Breast epithelium (tissue), 4 donors: ENCODE results near the gene PNMA8A. TPM values are rescaled to one million over a fixed set of nuclear protein-coding genes. Genes with fewer than 3 reads are reported as not detected.
A peak's percentile ranks its signal among the peaks of the same experiment; 100 is the strongest.

ENCODE experiments used
- DNase-seq, 2 donors: peaks; one replicate each; pipeline ENCODE4 v3.0.0-alpha.2; 2019; ENCODE audit warnings: low spot score in 2 of 2
- H3K27ac ChIP-seq, 2 donors: fragments of 200-600 bp; sonication (generic) in 1 of 2; one replicate each; pipeline ENCODE4 v1.5.1; 2016 to 2019; ENCODE audit warnings: mild to moderate bottlenecking in 1 of 2
- H3K27me3 ChIP-seq, 2 donors: fragments of 200-600 bp; sonication (generic) in 1 of 2; one replicate each; pipeline versions ENCODE4 v1.5.1 to v1.6.0; 2017 to 2019; ENCODE audit warnings: control low read depth in 1 of 2, mild to moderate bottlenecking in 1 of 2
- H3K36me3 ChIP-seq: fragments of 200-600 bp; one replicate; pipeline ENCODE4 v1.5.1; 2019
- H3K4me1 ChIP-seq, 2 donors: fragments of 200-600 bp; sonication (generic); one replicate each; pipeline ENCODE4 v1.5.1; 2016 to 2019; ENCODE audit warnings: control low read depth in 1 of 2
- H3K4me3 ChIP-seq, 3 donors: fragments of 200-600 bp; sonication (generic); 1 replicate in 2 of 3; 2 replicates in 1 of 3; pipeline ENCODE4 v1.5.1; 2016 to 2019; ENCODE audit warnings: mild to moderate bottlenecking in 3 of 3, moderate library complexity in 2 of 3
- H3K9me3 ChIP-seq, 2 donors: fragments of 200-600 bp; sonication (generic) in 1 of 2; one replicate each; pipeline ENCODE4 v1.5.1; 2016 to 2019; ENCODE audit warnings: control low read depth in 1 of 2
- CTCF ChIP-seq, 3 donors: fragments of 450-650 bp; IDR thresholded peaks; one replicate each; pipeline ENCODE4 v1.5.1; 2016 to 2017; ENCODE audit warnings: antibody characterized with exemption in 3 of 3, mild to moderate bottlenecking in 3 of 3, moderate library complexity in 3 of 3
- POLR2A ChIP-seq: fragments of 450-650 bp; IDR thresholded peaks from one replicate; pipeline ENCODE4 v1.6.1; 2016; ENCODE audit warnings: antibody characterized with exemption, mild to moderate bottlenecking, moderate library complexity
- POLR2AphosphoS5 ChIP-seq, 3 donors: sonication (generic); formaldehyde crosslinking; IDR thresholded peaks; one replicate each; pipeline ENCODE4 v1.6.1; 2017; ENCODE audit warnings: antibody characterized with exemption in 3 of 3
- intact Hi-C: fragments of 100-400 bp; cut with DNase I; formaldehyde crosslinking; loops from one replicate; pipeline ENCODE4 v1.15.1; 2023; ENCODE audit warnings: low total_unique reads
- total RNA-seq, 3 donors: library from RNA; depleted of rRNA; stranded (reverse); fragments of >200 nt; gene quantifications; one replicate each; pipeline ENCODE4 v1.1.0, GENCODE V29; 2016

The PNMA8A gene
- total RNA-seq, 3 donors from 2014 or later: 0.80 to 8.8 (median 2.3) TPM

GRCh38 chr19:46490774-46491173 is 19.4 kb upstream of the PNMA8A start:
- H3K4me3 ChIP-seq: no peak overlapping the region
- H3K27ac ChIP-seq: no peak overlapping the region
- H3K36me3 ChIP-seq: no peaks in the 10 kb centered on the region
- H3K27me3 ChIP-seq: peaks cover 0 to 3% of the 10 kb centered on the region in 2 donors
- no peak for TF ChIP-seq CTCF (IDR thresholded peaks at IDR 0.05)
- intact Hi-C loops: loop anchor here (5.0 kb wide), 1 partner anchor 447 kb away; no protein-coding TSS in a partner anchor
- no peak for DNase-seq
- peaks cover 7 to 10% of the 10 kb centered on the region in 2 donors for H3K4me1 ChIP-seq
- no peaks in the 10 kb centered on the region for H3K9me3 ChIP-seq

- intact Hi-C loops: loop anchor here (5.0 kb wide), 1 partner anchor 448 kb away; no protein-coding TSS in a partner anchor
Observed at GRCh38 chr19:46489445-46490272, 18.3 kb upstream of the PNMA8A start.

GRCh38 chr19:46488551-46488950 is 17.2 kb upstream of the PNMA8A start:
- no peaks in the 10 kb centered on the region for H3K36me3 ChIP-seq
- no peak for TF ChIP-seq CTCF (IDR thresholded peaks at IDR 0.05)
- no peak for TF ChIP-seq POLR2A
- TF ChIP-seq POLR2AphosphoS5 (IDR thresholded peaks at IDR 0.05): no peak
- no peak overlapping the region for H3K4me3 ChIP-seq
- peaks cover 0 to 3% of the 10 kb centered on the region in 2 donors for H3K27me3 ChIP-seq
- DNase-seq: no peak
- no peaks in the 10 kb centered on the region for H3K9me3 ChIP-seq
- H3K27ac ChIP-seq: no peak overlapping the region
- H3K4me1 ChIP-seq: peaks cover 7 to 10% of the 10 kb centered on the region in 2 donors
- intact Hi-C loops: no loop called here

More at GRCh38 chr19:46489445-46490272, 18.3 kb upstream of the PNMA8A start:
- no peak for DNase-seq
- peaks cover 7 to 10% of the 10 kb centered on the region in 2 donors for H3K4me1 ChIP-seq
- no peaks in the 10 kb centered on the region for H3K36me3 ChIP-seq
- peaks cover 0 to 3% of the 10 kb centered on the region in 2 donors for H3K27me3 ChIP-seq
- TF ChIP-seq POLR2A: no peak
- TF ChIP-seq CTCF (IDR thresholded peaks at IDR 0.05): no peak
- TF ChIP-seq POLR2AphosphoS5 (IDR thresholded peaks at IDR 0.05): no peak
- H3K4me3 ChIP-seq: peak overlapping the region in 2 of 3 donors; percentile 16 to 19
- no peaks in the 10 kb centered on the region for H3K9me3 ChIP-seq
- peak overlapping the region in 1 of 2 donors; percentile 38 for H3K27ac ChIP-seq

GRCh38 chr19:46487802-46488445 is 16.6 kb upstream of the PNMA8A start:
- Histone ChIP-seq H3K27ac (peak overlapping the region; percentile 17 to 22), H3K4me1 (peaks cover 4 to 7% of the 10 kb centered on the region in 2 donors), H3K9me3 (no peaks in the 10 kb centered on the region), H3K36me3 (no peaks in the 10 kb centered on the region), H3K4me3 (peak overlapping the region; percentile 9 to 63 (median 48)), H3K27me3 (peaks cover 0 to 3% of the 10 kb centered on the region in 2 donors)
- intact Hi-C loops: loop anchor here (2.0 kb wide), 1 partner anchor 93 kb away; no protein-coding TSS in a partner anchor
- peak; percentile 70 to 83 for DNase-seq
- TF ChIP-seq POLR2A (no peak), POLR2AphosphoS5 (IDR thresholded peaks at IDR 0.05) (peak in 2 of 3 donors; percentile 19 to 29), CTCF (IDR thresholded peaks at IDR 0.05) (peak; percentile 96 to 99 (median 98))
